GM21528 (cell line): Measurements from ENCODE around the gene UPF3A.

Source experiments
- ATAC-seq: cut with Tn5 transposase; IDR thresholded peaks from one replicate; pipeline ENCODE4 v1.9.1; 2021; ENCODE audit warnings: mild to moderate bottlenecking, moderate library complexity; ENCODE audit not compliant: unreplicated experiment, low FRiP score

UPF3A gene

GRCh38 chr13:114303700-114304327 is 22.4 kb downstream of the UPF3A start:
- no peak for ATAC-seq

GRCh38 chr13:114304346-114305034 is 23.1 kb downstream of the UPF3A start:
- no peak for ATAC-seq

GRCh38 chr13:114309086-114309485 is 27.7 kb downstream of the UPF3A start:
- no peak for ATAC-seq

- ATAC-seq, result no peak
These were observed 28.5 kb downstream of the UPF3A start for GRCh38 chr13:114309806-114310410.

- no peak for ATAC-seq
These were observed 29.6 kb downstream of the UPF3A start for GRCh38 chr13:114310956-114311355.

DNA sequence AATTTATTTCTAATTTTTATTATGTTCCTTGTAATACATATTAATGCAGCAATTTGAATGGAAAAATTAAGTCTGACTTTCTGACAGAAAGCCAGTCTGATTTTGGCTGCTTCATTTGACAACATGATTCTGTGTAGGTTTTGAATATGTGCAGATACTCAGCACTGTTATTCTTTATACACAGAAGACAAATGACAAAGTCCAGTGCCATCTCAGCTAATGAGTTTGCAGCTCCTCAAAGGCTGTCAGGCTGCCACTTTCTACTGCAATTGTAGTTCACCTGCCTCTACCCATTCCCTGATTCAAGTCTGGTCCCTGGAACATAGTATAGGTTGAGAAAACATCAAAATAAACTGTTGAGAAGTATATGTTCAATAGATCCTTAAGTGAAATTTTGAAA is 30.0 kb downstream of the UPF3A start:
- ATAC-seq, result no peak

- no peak for ATAC-seq
These were observed 30.5 kb downstream of the UPF3A start for GRCh38 chr13:114311908-114312307.

DNA sequence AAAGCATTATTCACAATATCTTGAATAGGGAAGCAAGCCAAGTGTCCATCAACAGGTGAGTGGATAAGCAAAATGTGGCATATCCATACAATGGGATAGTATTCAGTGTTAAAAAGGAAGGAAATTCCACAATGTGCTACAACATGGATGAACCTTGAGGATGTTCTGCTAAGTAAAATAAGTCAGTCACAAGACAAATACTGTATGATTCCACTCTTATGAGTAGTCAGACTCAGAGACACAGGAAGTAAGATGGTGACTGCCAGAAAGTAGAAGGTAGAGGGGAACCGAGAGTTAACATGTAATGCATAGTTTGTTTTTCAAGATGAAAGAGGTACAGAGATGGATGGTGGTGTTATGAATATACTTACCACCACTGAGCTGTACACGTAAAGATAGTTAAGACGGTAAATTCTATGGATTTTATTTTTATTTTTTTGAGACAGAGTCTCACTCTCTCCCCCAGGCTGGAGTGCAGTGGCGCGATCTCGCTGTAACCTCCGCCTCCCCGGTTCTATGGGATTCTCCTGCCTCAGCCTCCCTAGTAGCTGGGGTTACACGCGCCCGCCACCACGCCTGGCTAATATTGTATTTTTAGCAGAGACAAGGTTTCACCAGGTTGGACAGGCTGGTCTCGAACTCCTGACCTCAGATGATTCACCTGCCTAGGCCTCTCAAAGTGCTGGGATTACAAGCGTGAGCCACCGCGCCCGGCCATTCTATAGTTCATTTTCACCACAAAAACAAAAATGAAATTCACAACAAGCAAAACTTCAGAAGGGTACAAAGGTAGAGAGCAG is 31.9 kb downstream of the UPF3A start:
- ATAC-seq, result peak; percentile 29

DNA sequence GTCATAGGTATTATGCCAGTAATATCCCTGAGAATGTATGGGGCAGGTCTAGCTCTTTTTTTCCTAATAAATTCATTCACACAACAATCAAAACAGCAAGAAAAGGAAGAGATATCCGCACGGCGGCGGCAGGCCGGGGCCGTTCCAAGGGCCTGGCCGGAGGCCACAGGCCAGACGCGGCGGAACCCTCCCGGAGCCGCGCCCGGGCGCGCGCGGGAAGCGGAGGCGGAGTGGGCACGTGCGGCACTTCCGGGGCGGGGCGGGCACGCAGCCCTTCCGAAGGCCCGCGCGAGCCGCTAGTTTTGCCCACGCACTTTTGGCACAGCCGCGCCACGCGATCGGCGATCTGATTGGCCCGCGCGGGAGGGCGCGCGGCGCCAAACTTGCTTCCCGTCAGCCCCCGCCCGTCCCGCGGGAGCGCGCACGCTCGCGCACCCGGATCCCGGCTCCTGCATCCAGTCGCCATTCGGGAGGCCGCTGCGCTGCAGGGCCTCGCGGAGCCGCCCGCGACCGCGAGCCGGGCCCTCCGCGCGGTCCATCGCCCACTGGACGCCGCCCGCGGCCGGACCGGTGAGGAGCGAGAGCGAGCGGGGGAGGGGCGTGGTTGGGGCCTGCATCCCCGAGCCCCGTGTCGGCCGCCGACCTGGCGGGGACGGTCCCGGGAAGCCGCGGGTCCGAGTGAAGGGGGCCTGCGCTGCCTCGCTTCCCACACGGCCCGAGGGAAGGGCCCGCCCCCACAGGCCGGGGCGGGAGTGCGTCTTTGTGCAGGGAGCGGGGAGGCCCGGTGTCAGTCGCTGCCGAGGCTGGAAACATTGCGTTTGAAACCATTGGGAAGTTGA is 32.9 kb downstream of the UPF3A start, which contains the start of gene CHAMP1:
TSS of gene CHAMP1 (plus strand) at position 430 of the 839 bp plus-strand sequence. CDS start 9,340 bp downstream, outside the sequence.
- ATAC-seq, result peak; percentile 76

GRCh38 chr13:114315074-114315785 is 33.8 kb downstream of the UPF3A start:
- no peak for ATAC-seq

GRCh38 chr13:114318624-114319023 is 37.2 kb downstream of the UPF3A start:
- no peak for ATAC-seq

GRCh38 chr13:114319441-114319913 is 38.1 kb downstream of the UPF3A start:
- ATAC-seq, result no peak

DNA sequence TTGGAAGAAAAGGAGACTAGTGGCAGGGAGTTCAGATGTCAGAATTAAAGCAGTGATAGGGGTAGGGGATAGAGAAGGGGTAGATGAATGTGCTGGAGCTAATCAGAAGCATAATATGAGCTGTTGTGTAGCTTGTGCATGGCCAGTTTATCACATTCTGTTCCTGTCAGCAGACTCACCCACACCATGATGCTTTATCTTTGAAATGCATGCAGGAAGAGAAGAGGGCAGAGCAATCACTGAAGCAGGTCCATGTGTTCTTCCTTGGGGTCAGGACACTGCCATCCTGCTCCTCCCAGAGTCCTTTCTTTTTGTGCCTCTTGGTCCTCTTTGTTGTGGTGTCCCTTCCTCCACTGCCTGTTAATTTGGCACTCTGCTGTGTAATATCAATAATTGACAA is 38.7 kb downstream of the UPF3A start:
- no peak for ATAC-seq

DNA sequence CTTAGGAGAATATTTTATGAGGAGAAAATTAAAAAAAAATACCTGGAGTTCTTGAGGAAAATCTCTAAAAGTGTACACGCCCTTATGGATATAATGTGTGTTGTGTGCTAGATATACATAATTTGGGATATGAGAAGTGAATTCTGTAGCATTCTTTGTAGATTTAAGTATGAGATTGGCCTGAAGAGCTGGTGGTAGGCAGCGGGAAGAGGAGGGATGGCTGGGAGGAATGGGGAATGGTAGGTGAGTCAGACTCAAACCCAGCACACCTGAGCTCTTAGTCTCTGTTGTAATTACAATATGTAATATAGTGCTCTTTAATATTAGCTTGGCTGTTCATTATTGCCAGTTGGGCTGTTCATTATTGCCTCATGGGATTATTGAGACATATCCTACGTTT is 39.9 kb downstream of the UPF3A start:
- ATAC-seq, result no peak

DNA sequence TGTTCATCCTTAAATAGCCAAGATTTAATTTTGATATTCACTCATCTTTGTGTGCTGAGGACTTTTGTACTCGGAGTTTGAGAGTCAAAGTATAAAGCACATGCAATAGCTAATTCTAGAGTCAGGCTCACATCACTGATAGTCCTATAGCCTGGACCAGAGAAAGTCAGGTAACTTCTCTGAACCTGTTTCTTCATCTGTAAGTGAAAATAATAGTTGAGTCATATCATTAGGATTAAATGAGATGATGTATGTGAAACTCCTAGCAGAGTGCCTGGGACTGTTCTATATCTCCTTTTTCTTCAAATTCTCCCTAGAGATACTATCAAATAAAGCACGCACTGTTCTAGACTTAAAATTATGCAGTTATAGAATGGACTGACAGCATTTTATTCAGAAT is 41.9 kb downstream of the UPF3A start:
- ATAC-seq, result no peak

DNA sequence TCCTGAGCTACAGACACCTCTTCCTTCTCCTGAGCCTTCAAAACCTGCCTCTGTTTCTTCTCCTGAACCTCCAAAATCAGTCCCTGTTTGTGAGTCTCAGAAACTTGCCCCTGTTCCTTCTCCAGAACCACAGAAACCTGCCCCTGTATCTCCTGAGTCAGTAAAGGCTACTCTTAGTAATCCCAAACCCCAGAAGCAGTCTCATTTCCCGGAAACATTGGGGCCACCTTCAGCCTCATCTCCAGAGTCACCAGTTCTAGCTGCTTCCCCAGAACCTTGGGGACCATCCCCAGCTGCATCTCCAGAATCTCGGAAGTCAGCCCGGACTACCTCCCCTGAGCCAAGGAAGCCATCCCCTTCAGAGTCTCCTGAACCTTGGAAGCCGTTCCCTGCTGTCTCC is 42.9 kb downstream of the UPF3A start:
- no peak for ATAC-seq

DNA sequence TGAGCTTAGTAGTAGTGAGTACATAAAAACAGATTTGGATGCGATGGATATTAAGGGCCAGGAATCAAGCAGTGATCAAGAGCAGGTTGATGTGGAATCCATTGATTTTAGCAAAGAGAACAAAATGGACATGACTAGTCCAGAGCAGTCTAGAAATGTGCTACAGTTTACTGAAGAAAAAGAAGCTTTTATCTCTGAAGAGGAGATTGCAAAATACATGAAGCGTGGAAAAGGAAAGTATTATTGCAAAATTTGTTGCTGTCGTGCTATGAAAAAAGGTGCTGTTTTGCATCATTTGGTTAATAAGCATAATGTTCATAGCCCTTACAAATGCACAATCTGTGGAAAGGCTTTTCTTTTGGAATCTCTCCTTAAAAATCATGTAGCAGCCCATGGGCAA is 44.3 kb downstream of the UPF3A start:
- no peak for ATAC-seq

DNA sequence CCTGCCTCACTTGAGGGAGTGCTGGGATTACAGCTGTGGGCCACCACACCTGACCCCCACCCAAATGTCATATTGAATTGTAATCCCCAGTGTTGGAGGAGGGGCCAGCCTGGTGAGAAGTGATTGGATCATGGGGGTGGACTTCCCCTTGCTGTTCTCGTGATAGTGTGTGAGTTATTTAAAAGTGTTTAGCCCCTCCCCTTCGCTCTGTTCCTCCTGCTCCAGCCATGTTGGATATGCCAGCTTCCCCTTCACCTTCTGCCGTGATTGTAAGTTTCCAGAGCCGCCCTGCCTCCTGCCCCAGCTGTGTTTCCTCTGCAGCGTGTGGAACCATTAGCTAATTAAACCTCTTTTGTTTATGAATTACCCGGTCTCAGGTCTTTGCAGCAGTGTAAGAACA is 46.6 kb downstream of the UPF3A start:
- no peak for ATAC-seq

DNA sequence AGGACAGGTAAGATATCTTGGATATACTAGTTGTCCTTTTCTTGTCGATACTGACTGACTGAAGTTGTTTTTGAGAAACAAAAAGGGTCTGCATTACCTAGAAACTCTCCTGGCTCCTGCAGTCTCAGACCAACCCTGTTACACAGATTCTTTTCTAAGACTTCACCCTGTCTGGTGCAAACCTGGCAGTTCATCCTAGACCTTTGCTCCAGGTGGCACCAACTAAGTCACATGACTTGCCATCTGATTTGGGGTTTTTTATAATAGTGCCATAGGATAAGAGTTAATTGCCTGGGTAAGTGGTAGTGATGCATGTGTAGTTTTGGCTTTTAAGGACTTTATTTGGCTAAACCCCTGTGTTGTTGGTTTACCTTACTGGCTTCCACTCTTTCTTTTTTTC is 47.2 kb downstream of the UPF3A start:
- ATAC-seq, result no peak
